Hypothalamus (tissue), 51 donors: ENCODE results near the gene SPESP1.
"Not testable (repeated sequence)": the region's sequence is repeated elsewhere in the genome, so short reads cannot be mapped to it uniquely, and the experiment has no call there.

Source experiments
- DNase-seq, 51 donors: peaks; one replicate each; lab custom pipeline; 2025; lab: John Stamatoyannopoulos, UW

SPESP1 gene

GRCh38 chr15:68958597-68958996 lies 28.3 kb downstream of the SPESP1 start:
- DNase-seq = no peak

DNA sequence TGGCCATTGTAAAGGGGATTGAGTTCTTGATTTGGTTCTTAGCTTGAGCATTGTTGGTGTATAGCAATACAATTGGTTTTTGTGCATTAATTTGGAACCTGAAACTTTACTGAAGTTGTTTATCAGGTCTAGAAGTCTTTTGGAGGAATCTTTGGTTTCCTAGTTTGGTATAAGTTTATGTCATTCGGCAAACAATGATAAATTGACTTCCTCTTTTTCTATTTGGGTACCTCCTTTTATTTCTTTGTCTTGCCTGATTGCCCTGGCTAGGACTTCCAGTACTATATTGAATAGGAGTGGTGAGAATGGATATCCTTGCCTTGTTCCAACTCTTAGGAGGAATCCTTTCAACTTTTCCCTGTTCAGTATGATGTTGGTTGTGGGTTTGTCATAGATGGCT lies 32.1 kb downstream of the SPESP1 start:
- no peak for DNase-seq

DNA sequence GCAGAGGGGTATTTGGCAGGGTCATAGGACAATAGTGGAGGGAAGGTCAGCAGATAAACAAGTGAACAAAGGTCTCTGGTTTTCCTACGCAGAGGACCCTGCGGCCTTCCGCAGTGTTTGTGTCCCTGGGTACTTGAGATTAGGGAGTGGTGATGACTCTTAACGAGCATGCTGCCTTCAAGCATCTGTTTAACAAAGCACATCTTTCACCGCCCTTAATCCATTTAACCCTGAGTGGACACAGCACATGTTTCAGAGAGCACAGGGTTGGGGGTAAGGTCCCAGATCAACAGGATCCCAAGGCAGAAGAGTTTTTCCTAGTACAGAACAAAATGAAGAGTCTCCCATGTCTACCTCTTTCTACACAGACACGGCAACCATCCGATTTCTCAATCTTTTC lies 33.4 kb downstream of the SPESP1 start:
- not testable (repeated sequence) for DNase-seq

DNA sequence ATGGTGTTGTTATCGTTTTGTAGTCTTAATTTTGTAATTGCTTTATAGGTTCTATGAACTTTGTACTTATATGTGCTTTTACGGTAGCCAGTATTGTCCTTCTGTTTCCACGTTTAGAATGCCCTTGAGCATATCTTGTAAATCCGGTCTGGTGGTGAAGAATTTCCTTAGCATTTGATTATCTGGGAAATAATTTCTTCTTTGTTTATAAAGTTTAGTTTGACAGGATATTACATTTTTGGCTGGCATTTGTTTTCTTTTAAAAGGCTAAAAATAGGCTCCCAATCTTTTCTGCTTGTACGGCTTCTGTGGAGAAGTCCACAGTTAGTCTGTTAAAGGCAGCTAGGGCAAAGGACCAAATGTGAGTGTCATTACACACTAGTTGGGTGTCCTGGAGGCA lies 36.7 kb downstream of the SPESP1 start:
- DNase-seq = no peak

GRCh38 chr15:68967948-68968347 lies 37.6 kb downstream of the SPESP1 start:
- no peak for DNase-seq

- DNase-seq = no peak
Observed at GRCh38 chr15:68969298-68969697, 39.0 kb downstream of the SPESP1 start.

DNA sequence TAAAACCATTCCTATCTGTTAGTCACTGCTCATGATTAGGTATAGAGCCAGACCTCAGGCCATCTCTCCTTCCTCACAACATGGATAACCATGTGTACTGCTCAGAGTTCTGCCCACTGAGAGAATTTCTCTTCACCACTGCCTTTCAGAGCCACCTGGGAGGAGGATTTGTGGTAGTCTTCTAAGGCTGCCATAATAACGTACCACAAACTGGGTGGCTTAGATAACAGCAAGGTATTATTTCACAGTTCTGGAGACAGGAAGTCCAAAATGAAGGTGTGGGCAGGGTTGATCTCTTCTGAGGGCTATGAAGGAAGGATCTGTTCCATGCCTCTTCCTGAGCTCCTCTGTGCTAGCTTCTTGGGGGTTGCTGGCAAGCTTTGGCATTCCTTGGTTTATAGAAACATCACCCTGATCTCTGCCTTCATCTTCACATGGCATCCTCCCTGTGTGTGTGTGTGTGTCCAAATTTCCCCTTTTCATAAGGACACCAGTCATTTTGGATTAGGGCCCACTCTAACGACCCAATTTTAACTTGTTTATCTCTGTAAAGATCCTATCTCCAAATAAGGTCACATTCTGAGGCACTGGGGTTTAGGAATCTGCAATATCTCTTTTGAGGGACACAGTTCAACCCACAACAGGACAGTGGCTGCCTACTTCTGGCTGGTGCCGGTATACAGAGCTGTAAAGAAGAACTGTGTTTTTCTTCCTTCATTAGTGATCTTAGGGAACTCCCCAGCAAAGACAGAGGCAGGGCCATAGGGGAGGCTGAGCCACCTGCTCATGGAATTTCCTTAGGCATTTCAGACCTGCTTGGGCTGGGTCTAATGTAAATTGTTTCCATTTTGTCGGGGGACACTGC lies 42.1 kb downstream of the SPESP1 start:
- DNase-seq = no peak

DNA sequence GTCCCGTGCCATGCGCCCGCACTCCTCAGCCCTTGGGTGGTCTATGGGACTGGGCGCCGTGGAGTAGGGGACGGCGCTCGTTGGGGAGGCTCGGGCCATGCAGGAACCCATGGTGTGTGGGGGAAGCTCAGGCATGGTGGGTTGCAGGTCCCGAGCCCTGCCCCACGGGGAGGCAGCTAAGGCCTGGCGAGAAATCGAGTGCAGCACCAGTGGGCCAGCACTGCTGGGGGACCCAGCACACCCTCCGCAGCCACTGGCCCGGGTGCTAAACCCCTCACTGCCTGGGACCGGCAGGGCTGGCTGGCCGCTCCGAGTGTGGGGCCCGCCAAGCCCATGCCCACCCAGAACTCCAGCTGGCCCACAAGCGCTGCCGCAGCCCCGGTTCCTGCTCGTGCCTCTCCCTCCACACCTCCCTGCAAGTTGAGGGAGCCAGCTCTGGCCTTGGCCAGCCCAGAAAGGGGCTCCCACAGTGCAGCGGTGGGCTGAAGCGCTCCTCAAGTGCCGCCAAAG lies 45.4 kb downstream of the SPESP1 start:
- not testable (repeated sequence) for DNase-seq

- not testable (repeated sequence) for DNase-seq
Observed at GRCh38 chr15:68977426-68977825, 47.1 kb downstream of the SPESP1 start.

- DNase-seq = no peak
Observed at GRCh38 chr15:68979006-68979405, 48.7 kb downstream of the SPESP1 start.

DNA sequence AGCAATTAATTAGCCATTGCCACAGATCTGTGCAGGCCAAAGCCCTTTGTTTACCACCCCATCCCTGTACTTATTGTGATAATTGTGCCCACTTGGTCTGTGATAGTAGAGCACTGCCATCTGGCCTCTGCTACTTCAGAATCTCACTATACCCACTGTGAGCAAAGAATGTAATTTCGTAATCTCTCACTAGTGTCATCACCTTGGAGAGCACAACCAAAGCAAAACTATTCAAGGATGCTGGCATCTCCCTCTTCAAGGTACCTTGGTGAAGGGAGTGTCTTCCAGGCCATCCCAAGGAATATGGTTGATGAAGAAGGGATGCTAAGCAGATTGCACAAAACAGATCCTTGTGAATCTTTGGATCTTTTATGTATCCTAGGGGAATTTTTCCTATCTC lies 49.5 kb downstream of the SPESP1 start:
- DNase-seq = no peak

DNA sequence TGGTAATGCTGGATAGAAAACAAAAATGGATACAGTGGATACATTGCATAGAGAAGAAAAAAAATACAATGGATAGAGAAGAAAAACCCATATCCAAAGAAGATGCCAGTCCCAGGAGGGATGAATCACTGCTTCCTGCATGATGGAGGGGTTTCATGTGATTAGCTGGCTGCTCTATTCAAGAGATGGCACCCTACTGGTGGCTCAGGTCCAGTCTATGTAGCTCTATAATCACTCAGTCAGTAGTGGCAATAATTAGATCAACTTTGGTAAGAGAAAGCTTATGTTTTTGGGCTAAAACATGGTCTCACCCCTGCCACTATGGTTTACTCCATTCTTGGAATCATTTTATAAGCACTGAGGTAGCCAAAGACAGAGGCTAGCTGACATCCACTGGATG lies 50.5 kb downstream of the SPESP1 start:
- DNase-seq = no peak

DNA sequence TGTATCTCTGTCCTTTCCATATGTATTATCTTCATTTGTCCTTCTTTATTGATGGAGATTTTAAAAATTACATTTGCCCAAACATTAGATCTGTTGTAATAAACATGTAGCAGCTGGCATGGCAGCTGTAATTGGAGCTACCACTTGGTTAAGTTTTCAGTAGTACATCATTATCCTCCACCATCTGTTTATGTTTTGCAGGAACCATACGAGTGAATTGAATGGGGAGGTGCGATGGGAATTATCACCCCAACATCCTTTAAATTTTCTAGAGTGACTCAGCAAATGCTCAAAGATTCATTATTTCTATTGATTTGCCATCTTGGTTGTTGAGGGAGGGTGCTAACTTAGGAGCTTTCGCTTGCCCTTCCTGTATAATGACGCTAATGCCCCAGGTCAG lies 51.6 kb downstream of the SPESP1 start:
- no peak for DNase-seq

- no peak for DNase-seq
Observed at GRCh38 chr15:68982976-68983563, 52.7 kb downstream of the SPESP1 start.

GRCh38 chr15:68983961-68984481 lies 53.7 kb downstream of the SPESP1 start:
- no peak for DNase-seq

GRCh38 chr15:68984586-68984985 lies 54.3 kb downstream of the SPESP1 start:
- no peak for DNase-seq

DNA sequence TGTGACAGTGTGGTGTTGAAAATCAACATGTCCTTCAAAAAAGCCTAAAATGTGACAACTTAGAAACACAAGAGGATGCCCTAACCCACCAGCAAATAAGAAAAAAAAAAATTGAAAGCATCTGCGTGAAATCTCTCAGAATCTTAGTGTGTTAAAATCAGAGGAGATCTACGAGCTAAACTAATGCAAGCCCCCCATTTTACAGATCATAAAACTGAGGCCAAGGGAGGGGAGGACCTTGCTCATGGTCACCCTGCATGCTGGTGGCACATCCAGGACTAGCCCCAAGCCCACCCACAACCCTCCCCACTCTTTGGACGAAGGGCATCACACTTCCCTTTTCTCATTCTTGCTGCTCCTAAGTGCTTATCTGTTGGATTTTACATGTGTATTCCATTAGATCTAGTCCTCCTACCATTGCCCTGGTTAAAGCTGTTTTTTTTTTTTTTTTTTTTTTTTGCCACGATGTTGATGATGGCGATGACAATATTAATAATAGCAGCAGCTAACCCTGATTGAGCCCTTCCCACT lies 55.1 kb downstream of the SPESP1 start:
- DNase-seq = no peak

GRCh38 chr15:68986322-68986721 lies 56.0 kb downstream of the SPESP1 start:
- no peak for DNase-seq

DNA sequence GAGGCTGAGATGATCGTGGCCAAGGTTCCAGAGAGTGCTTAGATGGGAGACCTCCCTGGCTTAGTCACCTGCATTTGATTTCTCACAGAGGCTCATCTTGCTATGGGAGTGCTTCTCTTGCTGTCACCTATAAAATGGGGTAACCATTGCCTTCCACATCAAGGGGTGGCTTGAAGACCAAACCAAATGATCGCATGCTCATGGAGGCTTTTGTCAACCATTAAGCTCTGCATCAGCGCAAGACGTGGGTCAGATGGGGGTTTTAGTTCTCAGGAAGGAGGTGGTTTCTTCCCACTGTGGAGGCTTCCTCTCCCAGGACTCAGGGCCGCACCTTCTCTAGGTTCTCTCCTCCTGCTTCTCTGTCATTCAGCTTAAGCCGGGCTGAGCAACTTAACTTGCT lies 56.8 kb downstream of the SPESP1 start:
- no peak for DNase-seq

- no peak for DNase-seq
Observed at GRCh38 chr15:68987676-68988075, 57.4 kb downstream of the SPESP1 start.

- DNase-seq = no peak
Observed at GRCh38 chr15:68989541-68990230, 59.4 kb downstream of the SPESP1 start.
